Pancreas (tissue), 10 donors: ENCODE results near the gene EQTN. TPM values are rescaled to one million over a fixed set of nuclear protein-coding genes. Genes with fewer than 3 reads are reported as not detected.

Experiments
- ATAC-seq, 4 donors: fragments of 200-7000 bp; cut with Tn5 transposase; one replicate each; pipeline versions ENCODE4 v1.8.0 to v1.9.1; 2020; ENCODE audit warnings: mild to moderate bottlenecking in 4 of 4, moderate library complexity in 4 of 4
- DNase-seq, 6 donors: peaks; one replicate each; pipeline ENCODE4 v3.0.0-alpha.2; 2020
- FAIRE-seq: peaks from 2 replicates; lab custom pipeline; 2012; peaks lifted over from hg19 to GRCh38; lab: Jason Lieb, UNC
- H3K27ac ChIP-seq, 4 donors: fragments of 200-600 bp; sonication (generic); 1 replicate in 3 of 4; 2 replicates in 1 of 4; pipeline versions ENCODE4 v1.5.0 to v1.8.0; 2020
- H3K27me3 ChIP-seq, 4 donors: fragments of 200-600 bp; one replicate each; pipeline ENCODE4 v1.8.0; 2021
- H3K36me3 ChIP-seq, 3 donors: fragments of 200-600 bp; sonication (generic) in 1 of 3; one replicate each; pipeline versions ENCODE4 v1.5.0 to v1.8.0; 2020 to 2021
- H3K4me1 ChIP-seq, 3 donors: fragments of 200-600 bp; one replicate each; pipeline ENCODE4 v1.8.0; 2021
- H3K4me3 ChIP-seq, 4 donors: fragments of 200-600 bp; sonication (generic) in 2 of 4; one replicate each; pipeline versions ENCODE4 v1.5.0 to v1.8.0; 2020 to 2021
- H3K9me3 ChIP-seq, 4 donors: fragments of 200-600 bp; one replicate each; pipeline ENCODE4 v1.8.0; 2021
- WGBS, 2 donors: extraction: QIAGEN DNeasy Blood & Tissue Kit; methylation state at CpG; one replicate each; pipeline ENCODE4 v1.1.7; 2013; 5-methylcytosine and 5-hydroxymethylcytosine counted together
- intact Hi-C, 3 donors: fragments of 100-400 bp; cut with DNase I; formaldehyde crosslinking; loops; one replicate each; pipeline versions ENCODE4 v1.11.1 to v1.14.2; 2022
- polyA plus RNA-seq, 2 donors: library from polyadenylated mRNA; stranded (reverse); fragments of 200-250 nt; gene quantifications; one replicate each; pipeline ENCODE4 v1.2.3, GENCODE V29; 2013
- total RNA-seq, 6 donors: library from RNA; stranded (reverse); fragmentation: NEBNext Ultra II Directional in 4 of 6; extraction: Animal tissue kit (Norgen Biotek cat#: 25700) in 4 of 6; gene quantifications; one replicate each; pipeline versions ENCODE4 v1.2.1 to v1.2.4, GENCODE V29; 2021 to 2023
- TF ChIP-seq, protein P1 (sequence below), 4 donors: fragments of 200-600 bp; sonication (generic) in 3 of 4; IDR thresholded peaks; one replicate each; pipeline versions ENCODE4 v1.5.0 to v1.8.0; 2021; ENCODE audit warnings: antibody characterized with exemption in 4 of 4
- donor health status: healthy with polysubstance abuse.
- donor health status: DM: no; HTN: no; CAD: no; lungs with moderate emphysema.
- donor health status: DM: no; HTN: no; CAD: no.
- donor health status: control.
- donor health status: control.
- donor health status: Bipolar disorder and iron deficiency.
- donor health status: DM: yes; HTN: yes; CAD: no.
- donor health status: DM: no; HTN: no; CAD: no.
- donor health status: DM: no; HTN: no; CAD: no.
- donor health status: DM: yes; HTN: yes; CAD: no.

The EQTN gene
- under 1 TPM in 3 of 6 donors, not detected in 3; 0.37 to 0.65 (median 0.39) TPM for total RNA-seq
- polyA plus RNA-seq = under 1 TPM; 0.30 to 0.33 TPM

DNA sequence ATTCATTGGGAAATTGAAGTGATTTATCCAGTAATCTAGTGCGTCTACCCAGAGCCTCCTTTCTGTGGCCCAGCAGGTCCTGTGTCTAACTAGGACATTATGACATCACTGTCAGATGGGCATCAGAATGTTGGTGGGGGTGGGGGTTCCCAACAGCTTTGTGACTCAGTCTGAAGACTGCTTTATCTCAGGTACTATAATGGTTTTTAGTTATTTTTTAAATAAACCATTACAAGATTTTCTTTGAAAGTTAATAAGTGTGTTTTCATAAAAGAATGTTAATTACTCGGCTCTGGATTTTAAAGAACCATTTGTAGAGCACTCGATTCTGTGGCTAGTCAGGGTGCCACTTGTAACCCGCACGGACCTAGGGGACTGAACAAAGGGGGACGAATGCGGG, at the start of gene EQTN:
Gene EQTN (minus strand): TSS at position 101 of the 400 bp plus-strand sequence. CDS start 95 bp downstream, at position 6.
- Histone ChIP-seq H3K27ac (no peak within 1 kb of the TSS), H3K4me3 (no peak within 1 kb of the TSS), H3K36me3 (no peaks in the 10 kb centered on the region), H3K4me1 (no peaks in the 10 kb centered on the region), H3K9me3 (no peaks in the 10 kb centered on the region), H3K27me3 (no peaks in the 10 kb centered on the region)
- WGBS, 2 donors = 69 to 70% methylated on average over 7 of the region's 7 CpGs
- FAIRE-seq (no peak), ATAC-seq (no peak), DNase-seq (no peak)
- TF ChIP-seq, protein P1, sequence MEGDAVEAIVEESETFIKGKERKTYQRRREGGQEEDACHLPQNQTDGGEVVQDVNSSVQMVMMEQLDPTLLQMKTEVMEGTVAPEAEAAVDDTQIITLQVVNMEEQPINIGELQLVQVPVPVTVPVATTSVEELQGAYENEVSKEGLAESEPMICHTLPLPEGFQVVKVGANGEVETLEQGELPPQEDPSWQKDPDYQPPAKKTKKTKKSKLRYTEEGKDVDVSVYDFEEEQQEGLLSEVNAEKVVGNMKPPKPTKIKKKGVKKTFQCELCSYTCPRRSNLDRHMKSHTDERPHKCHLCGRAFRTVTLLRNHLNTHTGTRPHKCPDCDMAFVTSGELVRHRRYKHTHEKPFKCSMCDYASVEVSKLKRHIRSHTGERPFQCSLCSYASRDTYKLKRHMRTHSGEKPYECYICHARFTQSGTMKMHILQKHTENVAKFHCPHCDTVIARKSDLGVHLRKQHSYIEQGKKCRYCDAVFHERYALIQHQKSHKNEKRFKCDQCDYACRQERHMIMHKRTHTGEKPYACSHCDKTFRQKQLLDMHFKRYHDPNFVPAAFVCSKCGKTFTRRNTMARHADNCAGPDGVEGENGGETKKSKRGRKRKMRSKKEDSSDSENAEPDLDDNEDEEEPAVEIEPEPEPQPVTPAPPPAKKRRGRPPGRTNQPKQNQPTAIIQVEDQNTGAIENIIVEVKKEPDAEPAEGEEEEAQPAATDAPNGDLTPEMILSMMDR (IDR thresholded peaks at IDR 0.05) = no peak
- intact Hi-C loops = no loop called here

DNA sequence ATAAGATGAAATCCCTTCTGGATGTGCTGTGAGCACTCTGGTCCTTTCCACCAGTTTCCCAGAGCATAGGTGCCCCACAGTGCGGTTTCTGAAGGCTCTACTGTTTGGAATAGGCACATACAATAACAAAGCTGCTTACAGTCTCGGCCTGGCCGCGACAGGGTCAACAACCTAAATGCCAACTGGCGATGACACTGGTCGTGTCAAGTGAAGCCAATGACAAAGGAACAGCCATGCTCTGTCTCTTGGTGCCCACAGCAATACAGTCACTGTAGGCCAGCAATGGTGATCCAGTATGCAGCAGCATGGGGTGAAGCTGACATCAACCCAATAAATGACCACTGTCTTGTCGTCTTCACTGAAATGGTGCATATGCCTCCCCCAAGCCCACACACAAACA, 47.8 kb upstream of the EQTN start:
- Histone ChIP-seq H3K4me1 (peaks cover 0 to 11% (median 4%) of the 10 kb centered on the region in 3 donors), H3K9me3 (no peaks in the 10 kb centered on the region), H3K4me3 (no peak overlapping the region), H3K36me3 (no peaks in the 10 kb centered on the region), H3K27ac (no peak overlapping the region), H3K27me3 (no peaks in the 10 kb centered on the region)
- ATAC-seq (no peak), FAIRE-seq (no peak), DNase-seq (no peak)
- intact Hi-C loops = no loop called here
- TF ChIP-seq, protein P1 (IDR thresholded peaks at IDR 0.05) = no peak
- WGBS, 2 donors = 93 to 96% methylated on average over 7 of the region's 7 CpGs

DNA sequence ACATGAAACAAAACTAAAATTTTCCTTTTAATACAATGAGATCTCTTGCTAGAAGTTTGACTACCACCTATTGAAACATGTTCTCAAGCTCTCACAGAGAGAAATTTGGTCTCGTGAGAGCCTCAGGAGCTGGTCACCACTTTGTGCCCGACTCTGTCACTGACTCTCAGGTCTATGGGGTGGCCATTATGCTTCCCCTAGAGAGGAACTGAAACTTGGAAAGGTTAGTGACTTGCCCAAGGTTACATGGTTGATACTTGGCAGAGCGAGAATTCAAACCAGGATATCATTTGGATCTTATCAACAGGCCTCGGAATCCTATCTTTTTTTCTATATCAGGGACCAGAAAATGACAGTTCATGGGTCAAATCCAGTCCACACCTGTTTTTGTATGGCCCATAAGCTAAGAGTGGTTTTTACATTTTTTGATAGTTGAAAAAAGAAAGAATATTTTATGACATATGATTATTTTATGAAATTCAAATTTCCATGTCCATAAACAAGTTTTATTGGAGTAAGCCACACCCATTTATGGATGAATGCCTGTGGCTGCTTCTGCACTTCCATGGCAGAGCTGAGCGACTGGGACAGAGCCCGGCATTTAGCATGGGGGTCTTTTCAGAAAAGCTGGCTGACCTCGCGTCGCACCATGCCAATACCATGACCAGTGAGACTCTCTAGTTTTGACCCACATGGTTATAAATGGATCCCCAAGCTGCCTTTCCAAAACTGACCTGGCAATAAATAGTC, 44.8 kb upstream of the EQTN start:
- no peak for DNase-seq
- no peak for FAIRE-seq
- 76 to 80% methylated on average over 9 of the region's 9 CpGs for WGBS, 2 donors
- peak in 2 of 4 donors; percentile 31 to 38 for ATAC-seq
- no peaks in the 10 kb centered on the region for H3K27me3 ChIP-seq
- TF ChIP-seq, protein P1 (IDR thresholded peaks at IDR 0.05) = no peak
- H3K9me3 ChIP-seq = no peaks in the 10 kb centered on the region
- intact Hi-C loops = no loop called here
- no peaks in the 10 kb centered on the region for H3K36me3 ChIP-seq
- no peak overlapping the region for H3K27ac ChIP-seq
- H3K4me1 ChIP-seq = peaks cover 0 to 7% (median 4%) of the 10 kb centered on the region in 3 donors
- H3K4me3 ChIP-seq = no peak overlapping the region

DNA sequence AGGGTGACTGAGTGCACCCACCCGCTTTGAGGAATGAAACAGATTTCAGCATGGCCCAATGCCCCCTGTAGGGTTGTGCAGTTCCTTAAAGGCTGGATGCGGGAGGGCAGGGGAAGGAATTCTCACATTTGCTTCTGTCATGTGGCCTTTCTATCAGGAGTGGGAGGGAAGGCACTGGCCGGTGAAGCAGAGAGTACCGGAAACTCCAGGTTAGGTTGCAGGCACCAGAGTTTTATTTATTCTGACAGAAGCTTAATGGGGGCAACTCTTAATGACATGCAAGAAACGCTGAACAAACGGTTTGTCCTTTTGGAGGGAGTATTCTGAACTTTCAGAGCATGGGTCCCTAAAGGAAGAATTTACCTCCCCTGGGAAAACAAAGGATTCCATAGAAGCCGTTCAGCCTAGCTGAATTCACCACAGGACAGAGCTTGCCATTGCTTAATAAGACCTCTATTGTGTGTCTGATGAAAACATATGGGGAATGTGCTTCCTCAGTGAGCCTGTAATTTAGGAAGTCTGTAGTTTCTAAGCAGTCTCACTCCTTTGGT, 44.1 kb upstream of the EQTN start:
- FAIRE-seq (no peak), ATAC-seq (peak in 1 of 4 donors; percentile 44), DNase-seq (no peak)
- H3K4me1 ChIP-seq = peaks cover 0 to 7% (median 4%) of the 10 kb centered on the region in 3 donors
- H3K4me3 ChIP-seq = no peak overlapping the region
- no peaks in the 10 kb centered on the region for H3K36me3 ChIP-seq
- TF ChIP-seq, protein P1 (IDR thresholded peaks at IDR 0.05) = no peak
- intact Hi-C loops = no loop called here
- no peak overlapping the region for H3K27ac ChIP-seq
- no peaks in the 10 kb centered on the region for H3K9me3 ChIP-seq
- 88% methylated on average over 7 of the region's 7 CpGs for WGBS, 2 donors
- H3K27me3 ChIP-seq = no peaks in the 10 kb centered on the region

DNA sequence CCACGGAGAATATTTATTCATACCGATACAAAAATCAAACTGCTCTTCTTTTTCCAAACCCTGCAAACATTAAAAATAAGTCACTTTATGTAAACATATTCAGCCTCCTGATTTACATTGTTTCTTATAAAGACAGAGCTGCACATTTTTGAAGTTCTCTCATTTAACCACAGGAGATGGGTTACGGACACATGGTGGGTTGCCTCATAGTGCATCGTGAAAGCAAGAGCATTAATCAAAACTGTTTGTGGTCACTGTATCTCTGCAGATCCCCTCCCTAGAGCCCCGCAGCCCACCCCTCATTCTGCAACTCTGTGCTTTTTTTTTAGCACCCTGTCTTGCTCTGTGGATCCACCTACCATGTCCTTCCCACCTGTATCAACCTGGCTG, 43.3 kb upstream of the EQTN start:
- TF ChIP-seq, protein P1 (IDR thresholded peaks at IDR 0.05) = no peak
- Histone ChIP-seq H3K9me3 (no peaks in the 10 kb centered on the region), H3K4me3 (no peak overlapping the region), H3K27ac (no peak overlapping the region), H3K27me3 (no peaks in the 10 kb centered on the region), H3K36me3 (no peaks in the 10 kb centered on the region), H3K4me1 (peaks cover 0 to 7% (median 4%) of the 10 kb centered on the region in 3 donors)
- intact Hi-C loops = no loop called here
- no peak for FAIRE-seq
- 61 to 74% methylated on average over 5 of the region's 5 CpGs for WGBS, 2 donors
- DNase-seq = no peak
- no peak for ATAC-seq
